Esophagus muscularis mucosa (tissue), 3 donors: Measurements from ENCODE around the gene ZFP91.

Experiments used
- POLR2A ChIP-seq: fragments of 450-650 bp; IDR thresholded peaks from one replicate; pipeline ENCODE4 v1.6.1; 2017; ENCODE audit warnings: antibody characterized with exemption, moderate library complexity, mild to moderate bottlenecking, low read depth
- TF ChIP-seq, protein P1 (sequence below), 3 experiments: fragments of 200-600 bp in 2 of 3; fragments of 450-650 bp in 1 of 3; sonication (generic) in 2 of 3; IDR thresholded peaks; one replicate each; pipeline ENCODE4 v1.5.1; 2017 to 2019; ENCODE audit warnings: antibody characterized with exemption in 3 of 3, mild to moderate bottlenecking in 2 of 3, moderate library complexity in 1 of 3

DNA sequence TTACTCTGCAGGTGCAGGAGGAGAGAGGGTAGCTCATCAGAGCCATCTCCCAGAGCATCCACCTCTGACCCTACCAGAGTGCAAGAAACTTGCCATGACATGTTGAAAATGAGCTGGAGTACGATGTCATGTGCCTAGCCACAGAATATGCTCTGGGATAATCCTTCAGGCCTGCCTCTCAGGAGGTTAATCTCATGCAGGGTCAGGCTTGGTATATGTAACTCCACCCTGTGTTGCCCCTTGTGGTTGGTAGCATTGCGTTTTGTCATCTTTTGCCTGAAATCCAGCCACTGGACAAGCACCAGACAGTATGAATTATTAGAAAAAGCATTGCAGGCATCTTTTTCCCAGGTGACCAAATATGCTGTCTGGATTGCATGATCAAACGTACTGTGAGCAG lies 79.8 kb downstream of the ZFP91 start:
- TF ChIP-seq, protein P1, sequence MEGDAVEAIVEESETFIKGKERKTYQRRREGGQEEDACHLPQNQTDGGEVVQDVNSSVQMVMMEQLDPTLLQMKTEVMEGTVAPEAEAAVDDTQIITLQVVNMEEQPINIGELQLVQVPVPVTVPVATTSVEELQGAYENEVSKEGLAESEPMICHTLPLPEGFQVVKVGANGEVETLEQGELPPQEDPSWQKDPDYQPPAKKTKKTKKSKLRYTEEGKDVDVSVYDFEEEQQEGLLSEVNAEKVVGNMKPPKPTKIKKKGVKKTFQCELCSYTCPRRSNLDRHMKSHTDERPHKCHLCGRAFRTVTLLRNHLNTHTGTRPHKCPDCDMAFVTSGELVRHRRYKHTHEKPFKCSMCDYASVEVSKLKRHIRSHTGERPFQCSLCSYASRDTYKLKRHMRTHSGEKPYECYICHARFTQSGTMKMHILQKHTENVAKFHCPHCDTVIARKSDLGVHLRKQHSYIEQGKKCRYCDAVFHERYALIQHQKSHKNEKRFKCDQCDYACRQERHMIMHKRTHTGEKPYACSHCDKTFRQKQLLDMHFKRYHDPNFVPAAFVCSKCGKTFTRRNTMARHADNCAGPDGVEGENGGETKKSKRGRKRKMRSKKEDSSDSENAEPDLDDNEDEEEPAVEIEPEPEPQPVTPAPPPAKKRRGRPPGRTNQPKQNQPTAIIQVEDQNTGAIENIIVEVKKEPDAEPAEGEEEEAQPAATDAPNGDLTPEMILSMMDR (IDR thresholded peaks at IDR 0.05), result no peak
- no peak for TF ChIP-seq POLR2A
